HuH-7.5 (cell line): ENCODE data around the gene PARVG.

ENCODE experiments used
- DNase-seq: peaks from one replicate; pipeline ENCODE4 v3.0.0; 2011; ENCODE audit warnings: low spot score

The PARVG gene

GRCh38 chr22:44196731-44197131, 16.0 kb downstream of the PARVG start:
- DNase-seq: no peak

GRCh38 chr22:44197271-44197670, 16.5 kb downstream of the PARVG start:
- no peak for DNase-seq

- DNase-seq: no peak
These were observed 18.4 kb downstream of the PARVG start for GRCh38 chr22:44199164-44199563.

- no peak for DNase-seq
These were observed 19.1 kb downstream of the PARVG start for GRCh38 chr22:44199866-44200265.

GRCh38 chr22:44200451-44200850, 19.7 kb downstream of the PARVG start:
- no peak for DNase-seq

GRCh38 chr22:44200855-44201550, 20.3 kb downstream of the PARVG start:
- DNase-seq: no peak

DNA sequence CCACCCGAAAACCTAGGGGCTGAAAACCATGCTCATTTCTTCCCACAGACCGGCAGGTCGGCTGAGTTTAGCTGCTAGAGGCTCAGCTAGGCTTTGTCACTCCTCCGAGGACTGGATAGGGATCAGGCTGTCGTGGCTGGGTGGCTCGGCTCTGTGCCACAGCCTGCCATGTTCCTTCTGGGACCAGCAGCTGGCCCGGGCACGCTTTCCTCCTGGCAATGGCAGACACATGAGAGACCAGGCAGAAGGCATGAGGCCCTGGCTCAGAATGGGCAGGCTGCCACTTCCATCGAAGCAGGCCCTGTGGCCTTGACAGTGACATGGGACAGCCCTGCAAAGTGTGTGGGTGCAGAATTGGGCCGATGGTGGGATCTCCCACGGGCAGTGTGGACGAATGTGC, 20.9 kb downstream of the PARVG start:
- no peak for DNase-seq

- no peak for DNase-seq
These were observed 21.6 kb downstream of the PARVG start for GRCh38 chr22:44202261-44202789.

- DNase-seq: no peak
These were observed 22.5 kb downstream of the PARVG start for GRCh38 chr22:44203203-44203602.

GRCh38 chr22:44204739-44205515, 24.2 kb downstream of the PARVG start:
- DNase-seq: no peak

DNA sequence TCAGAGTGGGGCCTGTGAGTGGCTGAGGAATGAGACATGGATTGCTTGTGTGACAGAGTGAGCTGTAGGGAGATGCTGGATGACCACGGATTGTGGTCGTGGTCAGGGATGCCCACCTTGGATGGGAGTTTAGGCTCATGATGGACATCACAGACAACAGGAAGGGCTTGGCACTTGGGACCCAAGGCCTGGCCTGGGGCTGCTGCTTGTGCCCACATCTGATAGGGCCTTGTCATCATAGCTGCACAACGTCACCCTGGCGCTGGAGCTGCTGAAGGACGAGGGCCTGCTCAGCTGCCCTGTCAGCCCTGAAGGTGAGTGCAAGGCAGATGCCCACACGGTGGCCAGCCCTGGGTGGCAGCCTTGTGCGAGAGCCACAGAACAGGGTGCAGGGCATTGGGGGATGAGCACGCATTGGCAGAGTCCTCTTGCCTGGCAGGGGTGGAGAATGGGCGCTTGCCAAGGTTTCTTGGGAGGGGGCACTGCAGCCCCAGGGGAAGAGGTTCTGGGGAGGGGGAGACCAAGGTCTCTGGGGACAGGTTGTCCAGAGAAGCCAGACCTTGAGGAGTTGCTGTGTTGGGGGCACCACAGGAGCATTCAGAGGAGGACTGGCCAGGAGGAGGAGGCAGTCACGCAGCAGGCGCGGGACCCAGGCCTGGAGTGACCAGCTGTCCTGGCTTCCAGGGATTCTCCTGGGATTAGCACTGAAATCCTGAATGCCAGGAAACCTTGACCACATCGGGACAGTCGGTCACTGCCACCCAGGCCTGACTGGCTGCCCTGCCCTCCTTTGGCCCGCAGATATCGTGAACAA, 25.0 kb downstream of the PARVG start:
- DNase-seq: no peak

DNA sequence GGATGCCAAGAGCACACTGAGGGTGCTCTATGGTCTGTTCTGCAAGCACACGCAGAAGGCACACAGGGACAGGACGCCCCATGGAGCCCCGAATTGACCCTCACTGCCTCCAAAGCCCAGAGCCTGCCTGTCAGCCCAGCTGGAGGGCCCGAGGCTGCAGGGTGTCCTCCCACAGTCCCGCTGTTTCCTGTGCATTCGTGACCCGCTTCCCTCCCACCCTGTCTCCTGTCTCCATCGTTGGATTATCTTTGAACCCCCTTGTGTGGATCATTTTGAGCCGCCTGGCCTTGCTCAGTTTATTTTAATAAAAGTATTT, 25.6 kb downstream of the PARVG start:
- no peak for DNase-seq

GRCh38 chr22:44206696-44207095, 26.0 kb downstream of the PARVG start:
- no peak for DNase-seq

- DNase-seq: no peak
These were observed 26.7 kb downstream of the PARVG start for GRCh38 chr22:44207173-44207980.

DNA sequence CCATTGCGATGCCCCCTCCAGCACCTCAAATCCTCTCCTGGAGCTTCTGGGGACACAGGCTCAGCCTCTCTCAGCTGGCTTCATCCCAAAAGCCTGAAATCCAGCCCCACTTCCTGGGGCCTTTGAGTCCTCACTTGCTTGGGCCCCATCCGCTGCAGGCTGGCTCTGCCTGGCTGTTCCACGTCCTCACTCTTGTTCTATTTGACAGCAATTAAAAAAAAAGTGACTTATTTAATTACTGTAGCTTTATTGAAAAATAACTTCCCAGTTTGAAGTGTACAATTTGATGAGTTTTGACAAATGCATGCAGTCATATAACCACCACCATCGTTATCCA, 27.2 kb downstream of the PARVG start:
- DNase-seq: no peak

DNA sequence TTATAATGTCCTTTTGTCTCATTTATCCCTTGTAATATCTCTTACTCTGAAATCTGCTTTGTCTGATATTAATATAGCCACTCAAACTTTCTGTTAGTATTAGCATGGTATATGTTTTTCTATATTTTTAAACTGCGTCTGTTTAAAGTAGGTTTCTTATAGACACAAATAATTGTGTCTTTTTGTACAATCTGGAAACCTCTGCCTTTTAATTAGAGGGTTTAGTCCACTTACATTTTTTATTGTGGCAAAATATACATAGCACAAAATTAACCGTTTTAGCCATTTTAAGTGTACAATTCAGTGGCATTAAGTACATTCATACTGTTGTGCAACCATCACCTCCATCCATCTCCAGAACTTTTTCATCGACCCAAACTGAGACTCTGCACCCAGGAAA, 28.6 kb downstream of the PARVG start:
- DNase-seq: no peak

DNA sequence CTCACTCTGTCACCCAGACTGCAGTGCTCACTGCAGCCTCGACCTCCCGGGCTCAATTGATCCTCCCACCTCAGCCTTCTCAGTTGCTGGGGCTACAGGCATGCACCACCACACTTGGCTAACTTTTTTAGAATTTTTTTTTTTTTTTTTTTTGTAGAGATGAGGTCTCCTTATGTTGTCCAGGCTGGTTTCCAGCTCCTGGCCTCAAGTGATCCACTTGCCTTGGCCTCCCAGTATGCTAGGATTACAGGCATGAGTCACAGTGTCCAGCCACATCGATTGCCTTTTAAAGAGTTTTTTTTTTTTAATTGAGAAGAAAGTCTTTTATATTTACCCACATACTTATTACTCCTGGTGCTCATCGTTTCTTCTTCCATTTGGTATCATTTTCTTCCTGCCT, 30.0 kb downstream of the PARVG start:
- DNase-seq: no peak

GRCh38 chr22:44211256-44211945, 30.7 kb downstream of the PARVG start:
- no peak for DNase-seq

DNA sequence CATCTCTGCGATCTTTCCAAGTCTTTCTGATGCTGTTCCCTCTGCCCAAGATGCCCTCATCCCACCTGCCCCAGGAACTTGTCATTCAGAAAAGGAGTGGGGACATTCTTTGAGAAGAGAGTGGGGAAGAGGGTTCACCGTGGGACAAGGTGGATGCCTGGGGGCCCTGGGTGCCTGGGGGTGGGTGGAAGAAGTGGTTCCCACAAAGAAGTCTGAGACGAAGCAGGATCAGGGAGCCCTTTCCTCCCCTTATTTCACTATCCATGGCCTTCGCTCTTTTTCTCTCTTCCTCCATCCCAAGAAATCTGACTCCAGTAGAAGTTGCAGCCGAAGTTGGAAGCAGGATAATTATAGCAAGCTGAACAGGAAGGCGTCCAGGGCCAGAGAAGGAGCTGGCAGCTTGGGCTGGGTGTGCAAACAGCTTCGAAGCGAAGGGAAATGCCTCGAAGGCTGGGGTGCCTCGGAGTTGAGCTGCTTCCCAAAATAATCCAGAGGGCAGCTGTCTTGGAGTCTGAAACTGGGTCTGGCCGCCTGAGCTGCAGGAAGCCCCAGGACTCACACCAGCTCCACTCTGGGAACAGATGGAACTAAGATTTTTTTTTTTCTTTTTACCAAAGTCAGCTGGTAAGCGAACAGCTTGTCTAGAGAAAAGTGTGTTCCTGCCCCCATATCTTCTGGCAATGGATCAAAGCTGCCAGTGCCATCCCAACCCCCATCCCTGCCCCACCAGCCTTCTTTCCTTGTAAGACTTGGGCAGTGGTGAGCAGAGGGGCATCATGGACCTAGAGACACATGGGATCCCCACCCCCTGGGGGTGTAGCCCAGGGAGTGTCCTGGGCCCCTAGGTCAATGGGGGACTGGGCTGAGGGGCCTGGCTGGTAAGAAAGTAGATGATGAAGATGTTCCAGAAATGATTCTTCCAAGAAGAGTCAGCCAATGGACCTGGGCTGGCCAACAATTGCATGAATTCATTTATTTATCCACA, 31.5 kb downstream of the PARVG start:
- DNase-seq: no peak

GRCh38 chr22:44212936-44213335, 32.2 kb downstream of the PARVG start:
- DNase-seq: no peak
